Skin of body (tissue), 3 donors: ENCODE data around the gene SLC13A5. TPM values are rescaled to one million over a fixed set of nuclear protein-coding genes. Genes with fewer than 3 reads are reported as not detected.

Source experiments
- DNase-seq: peaks from one replicate; lab custom pipeline; 2025; lab: John Stamatoyannopoulos, UW
- small RNA-seq: library from RNA; depleted of rRNA; stranded (forward); fragments of <200 nt; gene quantifications from one replicate; pipeline ENCODE3, GENCODE V24; 2014; ENCODE audit warnings: low replicate concordance
- total RNA-seq: library from RNA; depleted of rRNA; stranded (reverse); fragments of >200 nt; gene quantifications from one replicate; pipeline ENCODE4 v1.2.3, GENCODE V29; 2014

The SLC13A5 gene
- total RNA-seq, 1 donor from 2014 or later, result not detected

DNA sequence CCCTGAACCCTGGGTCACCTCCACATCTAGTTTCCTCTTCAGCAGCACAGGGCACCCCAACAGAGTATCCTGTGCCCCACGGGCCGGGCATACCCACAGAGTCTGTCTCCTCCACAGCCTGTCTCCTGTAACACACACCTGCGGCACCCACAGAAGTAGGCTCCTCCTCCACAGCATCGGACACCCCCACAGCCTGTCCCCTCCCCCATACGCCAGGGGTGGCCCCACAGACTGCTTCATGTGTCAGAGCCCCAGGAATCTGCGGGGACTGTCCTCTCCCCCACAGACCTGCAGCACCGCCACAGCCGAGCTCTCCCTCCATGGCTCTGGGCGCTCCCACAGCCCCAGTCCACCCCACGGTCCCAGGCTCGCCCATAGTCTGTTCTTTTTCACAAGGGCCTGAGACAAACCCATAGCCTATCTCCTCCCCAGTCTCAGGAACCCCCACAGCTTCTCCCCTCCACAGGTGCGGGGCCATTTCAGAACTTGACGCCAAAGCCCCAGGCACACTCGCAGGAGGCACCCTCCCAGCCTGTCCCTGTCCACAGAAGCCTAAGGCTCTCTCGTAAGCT lies 74.1 kb downstream of the SLC13A5 start:
- DNase-seq, result no peak

DNA sequence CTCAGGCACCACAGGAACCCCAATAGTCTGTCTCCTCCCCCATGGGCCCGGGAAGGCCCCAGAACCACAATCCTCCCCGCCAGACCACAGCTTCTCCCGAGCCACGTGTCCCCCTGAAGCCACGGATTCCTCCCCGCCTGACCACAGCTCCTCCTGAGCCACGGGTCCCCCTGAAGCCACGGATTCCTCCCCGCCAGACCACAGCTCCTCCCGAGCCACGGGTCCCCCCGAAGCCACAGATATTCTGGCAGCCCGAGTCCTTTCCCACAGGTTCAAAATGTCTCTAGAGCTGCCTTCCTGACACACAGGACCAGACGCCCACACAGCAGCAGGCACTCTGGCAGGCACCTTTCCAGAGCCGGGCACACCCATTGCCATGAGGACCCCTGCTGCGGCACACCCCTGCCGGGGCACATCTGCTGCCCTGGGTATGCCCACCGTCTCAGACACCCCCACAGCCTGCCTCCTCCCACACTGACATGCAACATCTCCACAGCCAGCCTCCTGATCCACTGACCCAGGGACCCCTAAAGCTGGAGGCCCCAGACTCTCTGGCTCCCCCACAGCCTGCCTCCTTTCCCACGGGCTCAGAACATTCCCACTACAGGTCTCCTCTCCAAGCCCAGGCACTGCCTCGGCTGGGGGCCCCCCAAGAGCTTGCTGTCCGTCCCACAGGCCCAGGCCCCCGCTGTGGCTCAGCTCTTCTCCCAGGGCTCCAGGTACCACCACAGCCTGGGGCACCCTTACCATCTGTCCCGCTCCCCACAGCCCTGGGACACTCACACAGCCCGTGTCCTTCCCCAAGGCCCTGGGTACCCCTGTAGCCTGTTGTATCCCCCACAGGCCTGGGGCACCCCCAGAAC lies 74.9 kb downstream of the SLC13A5 start:
- DNase-seq, result no peak

DNA sequence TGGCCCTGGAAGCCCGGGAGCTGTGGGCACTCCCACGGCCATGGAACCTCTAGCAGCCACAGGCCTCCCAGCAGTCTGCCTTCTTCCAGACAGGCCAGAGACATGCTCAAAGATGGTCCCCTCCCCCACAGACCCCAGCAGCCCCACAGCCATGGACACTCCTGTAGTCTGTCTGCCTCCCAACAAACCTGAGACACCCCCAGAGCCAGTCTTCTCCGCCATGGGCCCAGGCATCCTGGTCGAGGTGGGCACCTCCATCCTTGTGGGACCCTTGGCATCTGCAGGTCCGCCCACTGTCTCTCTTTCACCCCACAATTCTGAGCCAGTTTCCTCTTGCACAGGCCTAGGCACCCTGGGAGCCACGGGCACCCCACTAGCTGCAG lies 75.7 kb downstream of the SLC13A5 start:
- no peak for DNase-seq

DNA sequence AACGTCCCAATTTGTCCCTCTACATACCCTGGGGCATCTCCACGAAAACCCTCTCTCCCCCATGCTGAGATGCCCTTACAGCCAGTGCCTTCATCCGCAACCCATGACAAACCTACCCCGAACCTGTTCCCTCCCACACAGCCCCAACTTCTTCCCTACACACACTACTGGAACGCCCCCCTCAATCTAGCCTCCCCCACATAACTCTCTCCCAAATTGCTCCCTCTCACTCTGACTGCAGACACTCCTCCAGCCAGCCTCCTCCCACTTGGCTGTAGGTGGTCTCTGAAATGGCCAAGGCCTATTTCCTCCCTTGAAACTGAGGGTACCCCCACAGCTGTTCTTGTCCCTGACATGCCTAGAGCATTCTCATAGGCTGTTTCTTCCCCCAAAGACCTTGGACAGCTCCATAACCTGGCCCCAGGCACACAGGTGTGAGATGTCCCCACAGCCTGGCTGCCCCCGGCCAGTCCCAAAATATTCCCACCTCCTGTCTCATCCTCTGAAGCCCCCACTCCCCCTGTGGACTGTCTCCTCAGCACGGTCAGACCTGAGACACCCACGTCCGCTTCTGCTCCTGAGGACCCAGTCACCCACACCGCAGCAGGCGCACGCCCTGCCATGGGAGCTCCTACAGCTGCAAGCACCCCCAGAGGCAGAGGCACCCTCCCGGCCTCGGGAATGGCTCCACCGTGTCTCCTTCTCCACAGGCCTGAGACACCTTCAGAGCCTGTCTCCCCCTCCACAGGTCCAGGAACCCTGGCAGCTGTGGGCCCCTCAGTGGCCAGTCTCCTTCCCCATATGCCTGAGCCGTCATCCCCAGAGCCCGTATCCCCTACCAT lies 76.3 kb downstream of the SLC13A5 start:
- no peak for DNase-seq

- DNase-seq, result no peak
Measured at GRCh38 chr17:6636105-6636504, 77.1 kb downstream of the SLC13A5 start.

Small RNAs within 50 kb of the gene (small RNA-seq; reads per million reads assigned to genes)
- gene AC004706.2 (not detected), gene MIR4520-1 (not detected)

Other genes with a start within 250 kb of the SLC13A5 start
- gene PITPNM3, start 156.8 kb downstream of the SLC13A5 start, total RNA-seq, result 6.0 TPM
- 20.0 TPM for gene KIAA0753, start 72.7 kb downstream of the SLC13A5 start, total RNA-seq
- gene TXNDC17, start 72.3 kb downstream of the SLC13A5 start, total RNA-seq, result 25.2 TPM
- 7.4 TPM for gene MED31, start 61.8 kb downstream of the SLC13A5 start, total RNA-seq
- 0.89 TPM for gene C17orf100, start 61.6 kb downstream of the SLC13A5 start, total RNA-seq
- 19.4 TPM for gene XAF1, start 42.7 kb upstream of the SLC13A5 start, total RNA-seq
- gene FBXO39, start 62.8 kb upstream of the SLC13A5 start, total RNA-seq, result 0.30 TPM
- 0.10 TPM for gene TEKT1, start 118.4 kb upstream of the SLC13A5 start, total RNA-seq